C4-2B (cell line): ENCODE results near the gene RUFY1.

Experiments
- H3K27ac ChIP-seq: fragments of 450-650 bp; 2 replicates; pipeline ENCODE4 v1.5.1; 2017
- ZFX ChIP-seq: fragments of 450-650 bp; IDR thresholded peaks from 2 replicates; pipeline ENCODE4 v1.6.1; 2017
- TF ChIP-seq, protein P1 (sequence below): fragments of 450-650 bp; conservative IDR thresholded peaks from 2 replicates; pipeline ENCODE4 v1.5.1; 2017; ENCODE audit warnings: mild to moderate bottlenecking

The RUFY1 gene

DNA sequence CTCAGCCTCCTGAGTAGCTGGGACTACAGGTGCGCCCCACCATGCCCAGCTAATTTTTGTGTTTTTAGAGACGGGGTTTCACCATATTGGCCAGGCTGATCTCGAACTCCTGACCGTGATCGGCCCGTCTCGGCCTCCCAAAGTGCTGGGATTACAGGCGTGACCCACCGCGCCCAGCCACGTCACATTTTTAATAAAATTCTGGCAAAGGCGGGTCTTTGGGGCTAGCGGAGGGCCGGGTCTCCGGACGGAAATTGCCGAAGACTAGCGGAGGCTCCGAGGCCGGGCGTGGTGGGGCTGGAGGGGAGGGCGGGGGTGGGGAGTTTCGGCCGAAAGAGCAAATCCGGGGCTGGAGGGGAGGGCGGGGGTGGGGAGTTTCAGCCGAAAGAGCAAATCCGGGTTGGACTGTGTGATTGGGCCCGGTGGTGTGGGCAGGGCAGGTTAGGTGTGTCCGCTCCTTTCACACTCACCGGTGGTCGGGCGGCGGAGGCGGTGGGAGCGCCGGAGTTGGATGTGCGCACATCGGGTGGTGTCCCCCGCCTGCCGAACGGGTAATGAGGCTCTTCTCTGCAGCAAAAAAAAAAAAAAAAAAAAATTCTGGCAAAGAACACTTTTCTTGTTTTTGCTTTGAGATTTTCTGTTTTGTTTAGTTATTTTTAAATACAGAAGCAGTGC is 27.1 kb downstream of the RUFY1 start:
- TF ChIP-seq, protein P1, sequence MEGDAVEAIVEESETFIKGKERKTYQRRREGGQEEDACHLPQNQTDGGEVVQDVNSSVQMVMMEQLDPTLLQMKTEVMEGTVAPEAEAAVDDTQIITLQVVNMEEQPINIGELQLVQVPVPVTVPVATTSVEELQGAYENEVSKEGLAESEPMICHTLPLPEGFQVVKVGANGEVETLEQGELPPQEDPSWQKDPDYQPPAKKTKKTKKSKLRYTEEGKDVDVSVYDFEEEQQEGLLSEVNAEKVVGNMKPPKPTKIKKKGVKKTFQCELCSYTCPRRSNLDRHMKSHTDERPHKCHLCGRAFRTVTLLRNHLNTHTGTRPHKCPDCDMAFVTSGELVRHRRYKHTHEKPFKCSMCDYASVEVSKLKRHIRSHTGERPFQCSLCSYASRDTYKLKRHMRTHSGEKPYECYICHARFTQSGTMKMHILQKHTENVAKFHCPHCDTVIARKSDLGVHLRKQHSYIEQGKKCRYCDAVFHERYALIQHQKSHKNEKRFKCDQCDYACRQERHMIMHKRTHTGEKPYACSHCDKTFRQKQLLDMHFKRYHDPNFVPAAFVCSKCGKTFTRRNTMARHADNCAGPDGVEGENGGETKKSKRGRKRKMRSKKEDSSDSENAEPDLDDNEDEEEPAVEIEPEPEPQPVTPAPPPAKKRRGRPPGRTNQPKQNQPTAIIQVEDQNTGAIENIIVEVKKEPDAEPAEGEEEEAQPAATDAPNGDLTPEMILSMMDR = no peak
- no peak for TF ChIP-seq ZFX

DNA sequence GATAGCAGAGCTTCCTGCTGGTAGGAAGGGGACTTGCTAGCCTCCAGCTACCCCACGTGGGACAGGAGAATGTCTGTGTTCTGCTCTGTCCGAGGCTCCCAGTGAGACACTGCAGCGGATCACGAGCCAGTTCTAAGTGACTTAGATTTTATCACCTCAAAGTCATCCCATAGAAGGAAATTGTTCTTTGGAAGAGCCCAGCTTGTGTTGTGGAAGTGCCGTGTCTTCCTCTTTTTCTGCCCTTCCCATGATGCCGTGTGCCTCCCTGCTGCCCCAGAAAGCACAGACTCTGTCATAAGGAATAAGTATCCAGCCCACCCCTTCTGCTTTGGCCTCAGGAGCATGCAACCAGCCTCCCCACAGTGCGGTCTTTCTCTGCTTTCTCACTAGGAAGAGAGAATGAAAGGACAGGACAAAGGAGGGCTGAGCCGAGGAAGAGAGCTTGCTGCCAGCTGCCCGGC is 35.6 kb downstream of the RUFY1 start:
- H3K27ac ChIP-seq = no peak overlapping the region
- TF ChIP-seq ZFX = no peak
- TF ChIP-seq, protein P1 = no peak

More for the DNA sequence above, 27.1 kb downstream of the RUFY1 start:
- H3K27ac ChIP-seq = no peak overlapping the region

DNA sequence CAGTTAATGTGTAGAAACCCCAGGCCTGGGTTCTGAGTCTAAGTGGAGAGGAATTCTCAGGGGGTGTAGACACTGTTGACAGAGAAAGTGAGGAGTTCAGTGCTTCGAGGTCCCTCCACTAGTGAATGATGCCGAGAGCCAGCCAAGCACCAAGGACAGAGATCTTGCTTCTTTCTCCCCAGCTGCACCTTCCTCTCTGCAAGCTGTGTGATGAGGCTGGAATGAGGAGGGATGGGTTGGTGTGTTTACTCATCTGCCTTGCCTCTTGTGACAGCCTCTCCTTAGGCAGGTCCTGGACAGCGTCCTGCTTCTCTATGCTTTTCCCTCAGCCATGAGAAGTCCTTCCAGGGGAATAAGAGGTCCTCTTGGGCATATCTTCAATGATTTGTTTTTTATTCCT is 37.8 kb downstream of the RUFY1 start:
- H3K27ac ChIP-seq = no peak overlapping the region
- TF ChIP-seq, protein P1 = no peak
- no peak for TF ChIP-seq ZFX

DNA sequence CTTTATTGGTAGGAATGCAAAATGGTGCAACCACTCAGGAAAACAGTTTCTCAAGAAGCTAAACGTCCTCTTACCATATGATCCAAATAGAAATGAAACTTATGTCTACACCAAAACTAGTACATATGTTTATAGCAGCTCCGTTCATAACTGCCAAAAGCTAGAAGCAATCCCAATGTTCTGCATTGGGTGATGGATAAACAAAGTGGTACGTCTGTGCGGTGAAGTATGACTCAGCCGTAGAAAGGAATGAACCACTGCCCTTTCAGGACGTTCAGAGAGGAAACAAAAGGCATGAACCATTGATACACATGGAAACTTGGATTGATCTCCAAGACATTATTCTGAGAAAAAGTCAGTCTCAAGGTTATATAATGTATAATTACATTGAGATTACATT is 45.6 kb downstream of the RUFY1 start:
- H3K27ac ChIP-seq = no peak overlapping the region
- TF ChIP-seq, protein P1 = no peak
- no peak for TF ChIP-seq ZFX

DNA sequence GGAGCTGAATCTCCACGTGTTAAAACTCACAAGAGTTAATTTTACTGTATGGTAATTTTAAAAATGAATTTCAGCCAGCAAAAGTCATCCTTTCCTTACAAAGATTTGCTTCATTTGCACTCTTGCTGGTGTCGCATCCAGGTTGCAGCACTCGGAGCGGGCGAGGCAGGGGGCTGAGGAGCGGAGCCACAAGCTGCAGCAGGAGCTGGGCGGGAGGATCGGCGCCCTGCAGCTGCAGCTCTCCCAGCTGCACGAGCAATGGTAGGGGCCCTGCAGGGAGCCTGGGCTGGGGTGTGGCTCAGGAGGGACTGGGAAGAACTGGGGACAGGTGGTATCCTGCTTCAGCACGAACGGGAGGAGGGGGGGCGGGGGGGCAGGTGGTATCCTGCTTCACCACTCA is 46.1 kb downstream of the RUFY1 start:
- no peak for TF ChIP-seq ZFX
- TF ChIP-seq, protein P1 = no peak

DNA sequence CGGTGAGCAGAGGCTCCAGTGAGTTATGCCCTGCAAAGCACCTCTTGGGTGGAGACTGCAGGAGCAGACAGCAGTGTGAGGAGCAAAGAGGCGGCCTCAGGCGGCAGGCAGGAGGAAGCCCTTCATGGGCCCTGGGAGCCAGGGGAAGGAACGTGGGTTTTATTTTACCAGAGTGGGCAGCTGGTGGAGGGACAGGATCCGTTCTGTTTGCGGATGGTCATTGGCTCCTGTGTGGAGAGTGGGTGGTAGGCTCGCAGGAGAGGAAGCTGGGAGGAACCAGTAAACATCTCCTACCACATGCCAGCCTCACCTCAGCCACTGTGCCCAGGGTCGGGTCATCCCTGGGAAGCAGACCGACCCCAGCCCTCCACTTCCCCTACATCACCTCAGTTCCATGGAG is 48.7 kb downstream of the RUFY1 start:
- TF ChIP-seq, protein P1 = no peak
- TF ChIP-seq ZFX = no peak
- no peak overlapping the region for H3K27ac ChIP-seq

More for the DNA sequence above, 46.1 kb downstream of the RUFY1 start:
- H3K27ac ChIP-seq = no peak overlapping the region

DNA sequence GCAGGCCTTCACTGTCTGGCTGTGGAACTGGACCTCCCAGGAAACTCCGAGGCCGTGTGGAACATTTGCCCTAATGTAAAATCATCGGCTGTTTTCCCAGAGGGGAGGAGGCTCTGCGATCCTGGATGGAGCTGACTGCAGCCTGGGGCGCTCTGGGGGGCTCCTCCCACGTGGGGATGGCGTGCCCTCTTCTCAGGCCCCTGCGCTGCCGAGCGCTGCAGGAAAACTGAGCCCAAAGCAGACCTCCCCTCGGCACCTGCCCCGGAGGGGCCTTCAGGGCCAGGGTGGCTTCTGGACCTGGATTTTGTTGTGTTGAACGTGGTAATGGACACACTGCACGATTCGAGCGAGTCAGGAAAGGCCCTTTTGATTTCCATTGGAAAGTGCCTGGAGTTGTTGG is 49.2 kb downstream of the RUFY1 start:
- H3K27ac ChIP-seq = no peak overlapping the region
- TF ChIP-seq, protein P1 = no peak
- TF ChIP-seq ZFX = no peak
